HepG2 (cell line): ENCODE measurements around the gene CD300A. TPM values are rescaled to one million over a fixed set of nuclear protein-coding genes. Genes with fewer than 3 reads are reported as not detected.

Experiments
- ADNP ChIP-seq: sonication (generic); formaldehyde crosslinking; IDR thresholded peaks from 2 replicates; pipeline ENCODE4 v1.4.0; 2020; ENCODE audit warnings: missing genetic modification reagents
- HMG20A ChIP-seq: IDR thresholded peaks from 2 replicates; pipeline ENCODE4 v1.6.1; 2016; ENCODE audit warnings: borderline replicate concordance
- MNT ChIP-seq: fragments of 450-650 bp; IDR thresholded peaks from 2 replicates; pipeline ENCODE4 v1.6.1; 2016
- PBX3 ChIP-seq: sonication (generic); formaldehyde crosslinking; IDR thresholded peaks from 2 replicates; pipeline ENCODE4 v1.8.1; 2023; ENCODE audit warnings: missing genetic modification reagents, inconsistent platforms, borderline replicate concordance
- PRDM15 ChIP-seq: sonication (generic); formaldehyde crosslinking; IDR thresholded peaks from 2 replicates; pipeline ENCODE4 v1.4.0; 2020; ENCODE audit warnings: missing genetic modification reagents
- TEF ChIP-seq: sonication (generic); formaldehyde crosslinking; IDR thresholded peaks from 2 replicates; pipeline ENCODE4 v1.5.0; 2020; ENCODE audit warnings: missing genetic modification reagents
- ZFP37 ChIP-seq: sonication (generic); formaldehyde crosslinking; IDR thresholded peaks from 2 replicates; pipeline ENCODE4 v1.4.0; 2020; ENCODE audit warnings: missing genetic modification reagents, borderline replicate concordance
- ZNF180 ChIP-seq: sonication (generic); formaldehyde crosslinking; IDR thresholded peaks from 2 replicates; pipeline ENCODE4 v1.4.0; 2020; ENCODE audit warnings: low read depth, missing genetic modification reagents, borderline replicate concordance
- ZNF24 ChIP-seq: fragments of 450-650 bp; IDR thresholded peaks from 2 replicates; pipeline ENCODE4 v1.6.1; 2017; ENCODE audit warnings: antibody characterized with exemption, mild to moderate bottlenecking
- ZNF292 ChIP-seq: sonication (generic); formaldehyde crosslinking; IDR thresholded peaks from 2 replicates; pipeline ENCODE4 v1.8.1; 2022; ENCODE audit warnings: mild to moderate bottlenecking, low read depth, missing genetic modification reagents, borderline replicate concordance
- ZNF687 ChIP-seq: sonication (generic); formaldehyde crosslinking; IDR thresholded peaks from 2 replicates; pipeline ENCODE4 v1.5.1; 2020; ENCODE audit warnings: mild to moderate bottlenecking, missing genetic modification reagents, moderate library complexity
- ZSCAN5A ChIP-seq: sonication (generic); formaldehyde crosslinking; IDR thresholded peaks from 2 replicates; pipeline ENCODE4 v1.8.0; 2022; ENCODE audit warnings: mild to moderate bottlenecking, missing genetic modification reagents, borderline replicate concordance
- polyA plus RNA-seq, 8 experiments: library from polyadenylated mRNA; depleted of rRNA in 3 of 8; stranded (reverse) in 7 of 8; unstranded in 1 of 8; fragments of >200 nt; fragmentation: Illumina TruSeq in 4 of 8; extraction: Trizol in 4 of 8; gene quantifications; 2 replicates each; pipeline versions ENCODE4 v1.2.1 to v1.2.3, GENCODE V29; 2011 to 2016; ENCODE audit warnings: low read depth in 4 of 8, missing spikeins in 1 of 8, mixed read lengths in 1 of 8; ENCODE audit not compliant: insufficient read depth in 1 of 8
- total RNA-seq, 5 experiments: library from RNA; depleted of rRNA; stranded (reverse); fragments of >200 nt; fragmentation: Illumina TruSeq; extraction: Trizol; gene quantifications; 2 replicates each; pipeline ENCODE4 v1.2.3, GENCODE V29; 2016; ENCODE audit warnings: low read depth in 1 of 5

Gene CD300A
- total and polyA plus RNA-seq, 2 of the 13 experiments (the other 11 are each of a cell fraction or from before 2014, with no cell fraction given) = not detected

- peak; percentile 96 for TF ChIP-seq ZNF687 (CRISPR knock-in tag)
- 0 out of 2 replicates have a peak, but pooled peaks have one; percentile 7 for TF ChIP-seq ADNP (CRISPR knock-in tag)
- TF ChIP-seq ZNF292 (CRISPR knock-in tag) = peak; percentile 61; the same call in 1 of the 2 replicates
- TF ChIP-seq ZNF24 = no peak
- TF ChIP-seq ZNF180 (CRISPR knock-in tag) = no peak
- TF ChIP-seq TEF (CRISPR knock-in tag) = no peak
- TF ChIP-seq HMG20A (CRISPR knock-in tag) = no peak; the same call in 1 of the 2 replicates
- TF ChIP-seq MNT = no peak
- no peak for TF ChIP-seq PBX3
- no peak for TF ChIP-seq PRDM15 (CRISPR knock-in tag)
- no peak; the same call in 1 of the 2 replicates for TF ChIP-seq ZFP37 (CRISPR knock-in tag)
- TF ChIP-seq ZSCAN5A (CRISPR knock-in tag) = peak; percentile 16; the same call in 1 of the 2 replicates
Measured at GRCh38 chr17:74427048-74427762, 39.2 kb upstream of the CD300A start (continued).
